Loucy (cell line): Measurements from ENCODE around the gene DKC1.

Source experiments
- H2AFZ ChIP-seq: fragments of 200-600 bp; sonication (generic); 2 replicates; pipeline ENCODE4 v1.6.0; 2016; ENCODE audit warnings: antibody characterized with exemption, mild to moderate bottlenecking, low read length, moderate library complexity
- H3F3A ChIP-seq: fragments of 200-600 bp; 2 replicates; pipeline ENCODE4 v1.6.0; 2016; ENCODE audit warnings: antibody characterized with exemption, low read depth, mild to moderate bottlenecking
- H3K27me3 ChIP-seq: fragments of 200-600 bp; sonication (generic); 2 replicates; pipeline ENCODE4 v1.6.1; 2014; ENCODE audit warnings: low read length, mild to moderate bottlenecking; ENCODE audit not compliant: insufficient read depth, poor library complexity, severe bottlenecking
- H3K36me3 ChIP-seq: fragments of 200-600 bp; sonication (generic); 2 replicates; pipeline ENCODE4 v1.6.1; 2016; ENCODE audit warnings: low read length; ENCODE audit not compliant: insufficient read depth
- H3K4me1 ChIP-seq: fragments of 200-600 bp; sonication (generic); 2 replicates; pipeline ENCODE4 v1.5.1; 2014; ENCODE audit warnings: low read length, mild to moderate bottlenecking; ENCODE audit not compliant: insufficient read depth, poor library complexity, severe bottlenecking
- H3K4me2 ChIP-seq: fragments of 200-600 bp; sonication (generic); 2 replicates; pipeline ENCODE4 v1.6.0; 2014; ENCODE audit warnings: antibody characterized with exemption, low read length, low read depth, mild to moderate bottlenecking; ENCODE audit not compliant: poor library complexity, severe bottlenecking
- H3K4me3 ChIP-seq: fragments of 200-600 bp; sonication (generic); 2 replicates; pipeline ENCODE4 v1.5.1; 2014; ENCODE audit warnings: low read length, mild to moderate bottlenecking, mixed read lengths; ENCODE audit not compliant: poor library complexity, severe bottlenecking
- H3K79me2 ChIP-seq: fragments of 200-600 bp; sonication (generic); 2 replicates; pipeline ENCODE4 v1.6.1; 2014; ENCODE audit warnings: low read length; ENCODE audit not compliant: insufficient read depth
- H3K9ac ChIP-seq: fragments of 200-600 bp; sonication (generic); 2 replicates; pipeline ENCODE4 v1.6.0; 2014; ENCODE audit warnings: mild to moderate bottlenecking, low read depth, low read length, moderate library complexity; ENCODE audit not compliant: poor library complexity, severe bottlenecking
- H3K9me2 ChIP-seq: fragments of 200-600 bp; sonication (generic); replicated peaks from 2 replicates; pipeline ENCODE4 v1.6.1; 2016; ENCODE audit warnings: low read depth, low read length, mixed read lengths
- H3K9me3 ChIP-seq: fragments of 200-600 bp; sonication (generic); 2 replicates; pipeline ENCODE4 v1.6.1; 2014; ENCODE audit warnings: mild to moderate bottlenecking, antibody characterized with exemption, low read length, low read depth; ENCODE audit not compliant: insufficient read depth
- H4K20me1 ChIP-seq: fragments of 200-600 bp; sonication (generic); 2 replicates; pipeline ENCODE4 v1.6.0; 2014; ENCODE audit warnings: antibody characterized with exemption, low read length, mild to moderate bottlenecking; ENCODE audit not compliant: insufficient read depth, poor library complexity, severe bottlenecking
- CTCF ChIP-seq: fragments of 200-600 bp; sonication (generic); conservative IDR thresholded peaks from 2 replicates; pipeline ENCODE4 v1.5.1; 2014; ENCODE audit warnings: mild to moderate bottlenecking, antibody characterized with exemption, low read length
- EZH2phosphoT487 ChIP-seq: fragments of 200-600 bp; IDR thresholded peaks from 2 replicates; pipeline ENCODE4 v1.6.1; 2018; ENCODE audit warnings: antibody characterized with exemption, mild to moderate bottlenecking, moderate library complexity, borderline replicate concordance

DKC1 gene

GRCh38 chrX:154751203-154751668, 11.4 kb upstream of the DKC1 start:
- Histone ChIP-seq H4K20me1 (no peaks in the 10 kb centered on the region), H3K4me1 (peaks cover 24% of the 10 kb centered on the region), H3K9ac (no peak overlapping the region), H3K9me2 (no peaks in the 10 kb centered on the region), H3K9me3 (no peaks in the 10 kb centered on the region), H2AFZ (0 out of 2 replicates have a peak overlapping the region, but pooled peaks have one; percentile 39), H3K79me2 (0 out of 2 replicates have a peak, but pooled peaks cover 6% of the 10 kb centered on the region), H3K36me3 (no peaks in the 10 kb centered on the region), H3K4me2 (peak overlapping the region; percentile 38), H3F3A (no peaks in the 10 kb centered on the region), H3K27me3 (no peaks in the 10 kb centered on the region), H3K4me3 (peak overlapping the region; percentile 35)
- TF ChIP-seq EZH2phosphoT487 = no peak
- TF ChIP-seq CTCF = no peak

- no peaks in the 10 kb centered on the region for H3K9me3 ChIP-seq
- H3K4me2 ChIP-seq = peak overlapping the region; percentile 38
- no peak overlapping the region for H2AFZ ChIP-seq
- H3K9ac ChIP-seq = no peak overlapping the region
- TF ChIP-seq CTCF = no peak
- no peak for TF ChIP-seq EZH2phosphoT487
- no peaks in the 10 kb centered on the region for H3K27me3 ChIP-seq
- 0 out of 2 replicates have a peak, but pooled peaks cover 6% of the 10 kb centered on the region for H3K79me2 ChIP-seq
- H3K4me1 ChIP-seq = peaks cover 24% of the 10 kb centered on the region
- H4K20me1 ChIP-seq = no peaks in the 10 kb centered on the region
- H3F3A ChIP-seq = no peaks in the 10 kb centered on the region
- H3K36me3 ChIP-seq = no peaks in the 10 kb centered on the region
- H3K4me3 ChIP-seq = no peak overlapping the region
- H3K9me2 ChIP-seq = no peaks in the 10 kb centered on the region
These were observed 10.9 kb upstream of the DKC1 start for GRCh38 chrX:154751669-154752271.

- H3K4me3 ChIP-seq = no peak overlapping the region
- H2AFZ ChIP-seq = no peak overlapping the region; the same call in 1 of the 2 replicates
- H3K4me1 ChIP-seq = peaks cover 10% of the 10 kb centered on the region
- H3K9me2 ChIP-seq = no peaks in the 10 kb centered on the region
- peaks cover 3% of the 10 kb centered on the region for H4K20me1 ChIP-seq
- no peaks in the 10 kb centered on the region for H3F3A ChIP-seq
- no peaks in the 10 kb centered on the region for H3K36me3 ChIP-seq
- no peak overlapping the region for H3K4me2 ChIP-seq
- TF ChIP-seq CTCF (no peak), EZH2phosphoT487 (no peak)
- H3K79me2 ChIP-seq = peaks cover 10% of the 10 kb centered on the region
- no peaks in the 10 kb centered on the region for H3K27me3 ChIP-seq
- H3K9me3 ChIP-seq = no peaks in the 10 kb centered on the region
- no peak overlapping the region for H3K9ac ChIP-seq
These were observed 4.0 kb upstream of the DKC1 start for GRCh38 chrX:154758696-154759095.
